Left colon (tissue), 2 donors: ENCODE results near the gene WDR36. TPM values are rescaled to one million over a fixed set of nuclear protein-coding genes. Genes with fewer than 3 reads are reported as not detected.

Experiments
- ATAC-seq: fragments of 200-7000 bp; cut with Tn5 transposase; one replicate; pipeline ENCODE4 v1.9.1; 2020; ENCODE audit warnings: mild to moderate bottlenecking, moderate library complexity
- DNase-seq, 2 donors: peaks; one replicate each; pipeline ENCODE4 v3.0.0-alpha.2; 2020
- intact Hi-C, 2 donors: fragments of 100-400 bp; cut with DNase I in 1 of 2; cut with micrococcal nuclease in 1 of 2; formaldehyde crosslinking; loops; one replicate each; pipeline versions ENCODE4 v1.11.2 to v1.14.0; 2022; cut with DNase I, micrococcal nuclease
- long read RNA-seq: library from polyadenylated mRNA; unstranded; transcript quantifications from one replicate; pipeline ENCODE4 v2.0.0, GENCODE V29; 2021
- total RNA-seq, 2 donors: library from RNA; stranded (reverse); fragmentation: NEBNext Ultra II Directional; extraction: Animal tissue kit (Norgen Biotek cat#: 25700); gene quantifications; one replicate each; pipeline ENCODE4 v1.2.1, GENCODE V29; 2021
- donor health status: DM: no; HTN: no; CAD: no.
- donor health status: DM: yes; HTN: yes; CAD: no.

The WDR36 gene
- 10 to 100 TPM; 15.9 to 18.5 TPM for total RNA-seq
- long read RNA-seq, full-length matches to known transcripts = 7 of 12 reads
- long read RNA-seq, partial matches to known transcripts = 4 of 12 reads
- long read RNA-seq, other reads (novel, unspliced or antisense) = 1 of 12 reads

DNA sequence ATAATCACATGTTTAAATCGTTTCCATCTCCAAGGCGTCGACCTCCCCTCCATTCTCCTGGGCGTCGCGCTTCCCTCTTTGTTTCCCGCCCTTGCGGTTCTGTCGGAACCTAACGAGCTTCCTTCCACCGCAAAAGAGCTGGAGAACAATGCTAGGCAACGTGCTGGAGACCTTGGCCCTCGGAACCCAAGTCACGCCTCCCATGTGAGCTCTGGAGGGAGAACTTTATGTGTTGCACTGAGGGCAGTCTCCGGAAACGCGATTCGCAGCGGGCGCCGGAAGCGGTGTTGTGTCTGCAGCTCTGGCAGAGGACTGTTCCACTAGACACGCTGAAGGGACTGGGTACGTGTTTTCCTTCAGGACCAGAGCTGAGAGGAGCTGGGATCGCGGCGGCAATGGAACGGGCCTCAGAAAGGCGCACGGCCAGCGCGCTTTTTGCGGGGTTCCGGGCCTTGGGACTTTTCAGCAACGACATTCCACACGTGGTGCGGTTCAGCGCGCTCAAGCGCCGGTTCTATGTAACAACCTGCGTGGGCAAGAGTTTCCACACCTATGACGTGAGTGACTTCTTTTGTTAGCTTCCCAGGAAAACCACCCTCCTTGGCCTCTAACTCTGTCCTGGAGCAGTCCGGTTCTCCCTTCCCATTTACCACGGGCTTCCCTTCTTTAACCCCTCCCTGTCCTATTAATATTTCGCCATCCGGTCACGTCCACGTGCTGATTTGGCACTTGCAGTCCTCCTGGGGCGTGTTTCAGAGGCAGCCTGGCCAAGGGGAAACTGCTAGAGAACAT lies at the start of gene WDR36:
TSS of gene WDR36 (plus strand) at position 287 of the 792 bp plus-strand sequence. CDS start at position 396, 109 bp downstream.
- DNase-seq = peak; percentile 86 to 89
- intact Hi-C loops = loop anchor here in 1 of 2 donors (5.0 kb wide), 1 partner anchor 335 kb away; no protein-coding TSS in a partner anchor
- ATAC-seq = peak; percentile 99

DNA sequence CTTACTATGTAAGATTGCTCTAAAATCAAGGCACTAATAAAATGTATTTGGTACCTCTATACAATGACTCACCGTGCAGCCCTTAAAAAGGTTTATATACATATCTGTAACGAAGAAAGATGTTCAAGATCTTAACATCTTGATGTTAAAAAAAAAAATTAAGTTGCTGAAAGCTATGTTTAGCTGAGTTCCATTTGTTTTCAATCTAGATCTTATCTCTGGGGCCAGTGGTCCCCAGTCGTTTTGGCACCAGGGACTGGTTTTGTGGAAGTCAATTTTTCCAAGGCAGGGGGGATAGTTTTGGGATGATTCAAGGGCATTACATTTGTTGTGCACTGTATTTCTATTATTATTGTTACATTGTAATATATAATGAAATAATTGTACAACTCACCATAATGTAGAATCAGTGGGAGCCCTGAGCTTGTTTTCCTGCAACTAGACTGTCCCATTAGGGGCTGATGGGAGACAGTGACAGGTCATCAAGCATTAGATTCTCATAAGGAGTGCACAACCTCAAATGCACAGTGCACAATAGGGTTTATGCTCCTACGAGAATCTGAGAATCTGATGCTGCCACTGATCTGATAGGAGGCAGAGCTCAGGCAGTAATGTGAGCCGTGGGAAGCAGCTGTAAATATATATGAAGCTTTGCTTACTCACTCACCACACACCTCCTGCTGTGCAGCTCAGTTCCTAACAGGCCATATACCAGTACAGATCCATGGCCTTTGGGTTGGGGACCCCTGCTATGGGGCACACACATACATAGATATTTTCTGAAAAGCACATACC lies 48.2 kb upstream of the WDR36 start:
- no peak for DNase-seq
- intact Hi-C loops = no loop called here
- ATAC-seq = no peak

DNA sequence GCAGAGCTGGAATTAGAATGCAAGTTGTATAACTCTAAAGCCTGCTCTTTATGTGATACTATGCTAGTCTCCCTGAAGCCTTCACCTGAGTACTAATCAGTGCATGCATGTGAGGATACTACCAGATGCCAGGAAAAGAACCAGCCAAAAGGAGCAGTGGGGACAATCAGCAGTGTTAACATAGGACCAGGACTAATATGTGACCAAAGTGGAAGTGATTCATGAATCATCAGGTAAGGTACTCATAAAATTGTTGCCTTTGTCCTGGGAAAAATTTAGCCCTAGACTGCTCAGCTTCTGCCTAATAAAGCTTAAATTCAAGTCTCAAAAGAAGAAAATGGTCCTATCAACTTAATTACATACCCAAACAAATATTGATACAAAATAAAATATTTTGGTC lies 34.1 kb upstream of the WDR36 start:
- DNase-seq (no peak), ATAC-seq (no peak)
- intact Hi-C loops = no loop called here

DNA sequence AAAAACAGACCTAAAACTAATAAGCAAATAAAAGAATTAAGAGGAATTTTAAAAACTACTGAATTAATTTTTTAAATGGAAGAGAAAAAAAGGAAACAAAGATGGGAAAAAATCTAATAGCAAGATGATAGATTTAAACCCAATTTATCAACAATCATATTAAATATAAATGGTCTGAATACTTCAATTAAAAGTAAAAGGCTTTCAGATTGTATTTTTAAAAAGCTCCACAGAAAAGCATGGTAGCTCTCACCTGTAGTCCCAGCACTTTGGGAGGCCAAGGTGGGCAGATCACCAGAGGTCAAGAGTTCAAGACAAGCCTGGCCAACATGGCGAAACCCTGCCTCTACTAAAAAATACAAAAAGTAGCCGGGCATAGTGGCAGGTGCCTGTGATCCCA lies 32.0 kb upstream of the WDR36 start:
- DNase-seq (no peak), ATAC-seq (no peak)
- intact Hi-C loops = no loop called here

DNA sequence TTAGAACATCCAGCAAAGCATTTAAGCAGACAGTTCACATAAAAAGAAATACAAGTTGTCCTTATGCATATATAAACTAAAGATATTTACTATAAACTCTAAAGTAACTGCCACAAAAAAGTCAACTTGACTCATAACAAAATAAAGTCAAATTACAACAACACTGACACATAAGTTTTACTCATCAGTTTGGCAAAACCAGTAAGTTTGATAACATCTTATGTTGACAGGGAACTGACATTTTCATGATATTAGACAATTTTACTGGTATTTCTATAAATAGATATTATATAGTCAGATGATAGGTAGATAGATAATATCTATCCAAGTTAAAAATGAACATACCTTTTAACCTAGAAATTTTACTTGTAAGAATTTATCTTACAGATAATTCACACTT lies 30.5 kb upstream of the WDR36 start:
- intact Hi-C loops = no loop called here
- DNase-seq (no peak), ATAC-seq (no peak)

GRCh38 chr5:111063709-111064322 lies 28.3 kb upstream of the WDR36 start:
- DNase-seq (no peak), ATAC-seq (peak; percentile 54)
- intact Hi-C loops = no loop called here

DNA sequence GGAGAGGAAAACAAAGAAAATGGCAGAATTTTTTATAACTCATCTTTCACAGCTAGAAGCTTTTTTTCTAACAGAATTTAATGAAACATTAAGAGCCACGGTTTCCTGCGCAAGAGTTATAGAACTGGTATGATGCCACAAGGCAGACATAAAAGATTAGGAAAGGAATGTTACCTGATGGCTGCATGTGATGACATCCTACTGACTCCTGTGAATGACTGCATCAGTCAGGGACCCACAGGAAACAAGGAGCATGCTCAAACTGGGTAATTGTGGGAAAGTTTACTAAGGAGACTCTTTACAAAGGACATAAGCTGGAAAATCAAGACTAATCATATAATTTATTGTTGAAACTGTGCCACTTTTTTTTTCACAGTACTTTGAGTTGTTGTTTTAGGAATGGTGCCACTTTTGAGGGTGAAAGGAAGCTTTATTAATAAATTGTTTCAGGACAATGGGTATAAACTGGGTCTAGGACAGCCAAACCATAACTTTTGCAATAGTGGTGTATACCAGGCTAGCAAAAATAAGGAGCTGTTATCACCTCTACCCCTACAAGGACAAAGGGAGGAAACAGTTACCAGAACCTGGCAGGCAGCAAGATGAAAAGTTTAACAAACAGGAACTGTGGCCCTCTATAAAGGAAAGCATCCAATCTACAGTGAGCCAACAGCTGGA lies 25.7 kb upstream of the WDR36 start:
- ATAC-seq = no peak
- intact Hi-C loops = no loop called here
- no peak for DNase-seq

- ATAC-seq (no peak), DNase-seq (no peak)
- intact Hi-C loops = no loop called here
Measured at GRCh38 chr5:111068213-111068612, 23.9 kb upstream of the WDR36 start.

- intact Hi-C loops = no loop called here
- no peak for ATAC-seq
- DNase-seq = no peak
Measured at GRCh38 chr5:111069839-111070238, 22.3 kb upstream of the WDR36 start.

- DNase-seq (peak in 1 of 2 donors; percentile 11), ATAC-seq (no peak)
- intact Hi-C loops = no loop called here
Measured at GRCh38 chr5:111070272-111071134, 21.6 kb upstream of the WDR36 start.

- intact Hi-C loops = no loop called here
- no peak for ATAC-seq
- no peak for DNase-seq
Measured at GRCh38 chr5:111071413-111071812, 20.7 kb upstream of the WDR36 start, which contains the start of gene TSLP. TSLP (plus strand) TSS chr5:111071713; CDS start chr5:111071891, 178 bp downstream.

DNA sequence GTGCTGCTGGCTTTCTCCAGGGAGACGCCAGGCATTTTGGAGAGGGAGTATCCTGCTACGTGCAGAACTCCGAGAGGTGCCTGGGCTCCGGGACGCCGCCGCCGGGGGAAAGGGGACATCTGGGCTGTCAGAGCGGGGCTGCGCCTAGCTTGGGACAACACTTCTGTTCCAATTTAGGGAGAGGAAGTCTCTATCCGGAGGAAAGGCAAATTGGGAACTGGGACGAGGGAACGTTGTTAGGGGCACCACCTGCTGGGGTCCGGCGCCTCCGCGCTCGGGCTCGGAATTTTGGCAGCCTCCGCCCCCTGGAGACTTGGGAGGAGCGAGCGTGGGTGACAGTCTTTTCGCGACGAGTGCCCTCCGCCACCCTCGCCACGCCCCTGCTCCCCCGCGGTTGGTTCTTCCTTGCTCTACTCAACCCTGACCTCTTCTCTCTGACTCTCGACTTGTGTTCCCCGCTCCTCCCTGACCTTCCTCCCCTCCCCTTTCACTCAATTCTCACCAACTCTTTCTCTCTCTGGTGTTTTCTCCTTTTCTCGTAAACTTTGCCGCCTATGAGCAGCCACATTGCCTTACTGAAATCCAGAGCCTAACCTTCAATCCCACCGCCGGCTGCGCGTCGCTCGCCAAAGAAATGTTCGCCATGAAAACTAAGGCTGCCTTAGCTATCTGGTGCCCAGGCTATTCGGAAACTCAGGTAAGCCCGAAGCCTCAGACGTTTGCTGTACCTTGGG lies 19.0 kb upstream of the WDR36 start:
- intact Hi-C loops = no loop called here
- ATAC-seq (peak; percentile 69), DNase-seq (peak in 1 of 2 donors; percentile 57)

GRCh38 chr5:111074244-111074643 lies 17.9 kb upstream of the WDR36 start:
- ATAC-seq (no peak), DNase-seq (no peak)
- intact Hi-C loops = no loop called here

DNA sequence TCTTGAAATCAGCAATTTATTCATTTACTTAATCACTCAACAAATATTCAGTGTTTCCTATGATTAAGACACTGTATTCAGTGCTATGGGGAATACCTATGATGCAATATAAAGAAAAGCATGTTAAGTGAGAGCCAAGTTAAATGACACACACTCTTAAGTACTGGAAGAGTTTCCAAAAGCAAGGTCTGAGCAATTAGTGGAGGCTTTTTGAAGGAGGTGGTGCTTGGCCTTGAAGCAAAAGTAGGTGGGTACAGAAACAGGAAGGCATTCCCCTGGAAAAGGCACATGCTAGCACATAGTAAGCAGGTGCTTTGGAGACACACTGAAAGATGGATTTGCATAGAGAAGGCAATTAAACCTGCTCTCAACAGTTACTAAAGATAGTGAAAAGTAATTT lies 16.6 kb upstream of the WDR36 start:
- ATAC-seq (no peak), DNase-seq (no peak)

DNA sequence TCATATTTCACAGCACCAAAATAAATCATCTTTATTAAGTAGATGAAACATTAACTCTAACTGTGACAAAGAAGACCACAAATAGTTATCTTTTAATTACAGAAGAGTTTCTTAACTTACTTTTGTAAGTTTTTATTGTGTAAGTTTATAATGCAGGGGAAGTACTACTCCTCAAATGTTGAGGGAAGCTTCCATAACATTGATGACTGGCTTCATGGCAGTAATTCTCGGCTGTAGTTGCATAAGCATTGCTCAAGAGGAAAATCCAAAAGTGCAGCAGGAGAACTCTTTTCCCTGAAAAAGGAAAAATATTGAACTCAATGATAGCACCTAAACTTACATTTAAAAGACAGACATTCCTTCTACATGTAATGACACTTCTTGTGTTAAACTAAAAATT lies 16.1 kb upstream of the WDR36 start:
- DNase-seq = no peak
- no peak for ATAC-seq
- intact Hi-C loops = no loop called here

More for the DNA sequence above, 16.6 kb upstream of the WDR36 start:
- intact Hi-C loops = no loop called here

GRCh38 chr5:111077678-111078077 lies 14.5 kb upstream of the WDR36 start:
- ATAC-seq (no peak), DNase-seq (no peak)
- intact Hi-C loops = no loop called here

DNA sequence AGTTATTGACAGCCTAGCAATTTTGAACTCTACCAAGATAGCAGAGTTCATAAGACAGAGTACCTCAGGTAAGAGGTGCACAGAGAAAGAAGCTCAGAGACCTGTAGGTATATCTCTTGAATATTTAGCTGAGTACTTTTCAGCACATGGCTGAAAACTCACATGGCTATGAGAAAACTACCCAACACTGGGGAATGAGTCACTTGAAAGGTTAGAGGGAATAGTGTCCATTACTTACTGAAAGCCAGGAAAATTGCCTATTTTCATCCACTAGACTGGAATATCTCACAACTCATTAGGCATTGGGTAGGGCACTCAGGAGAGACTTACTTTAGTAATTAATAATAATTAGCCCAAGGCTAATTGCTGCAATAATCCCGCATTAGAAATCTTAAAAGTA lies 12.3 kb upstream of the WDR36 start:
- DNase-seq (no peak), ATAC-seq (no peak)
- intact Hi-C loops = no loop called here
